Naive B cell (primary cell): ENCODE data around the gene STYXL1. TPM values are rescaled to one million over a fixed set of nuclear protein-coding genes. Genes with fewer than 3 reads are reported as not detected.
"Not testable (repeated sequence)": the region's sequence is repeated elsewhere in the genome, so short reads cannot be mapped to it uniquely, and the experiment has no call there.

ENCODE experiments used
- ATAC-seq, 2 donors: fragments of 150-1000 bp; cut with Tn5 transposase; 2 replicates each; pipeline ENCODE4 v1.10.0; 2021; ENCODE audit warnings: low read depth in 2 of 2, mild to moderate bottlenecking in 2 of 2, moderate library complexity in 2 of 2
- DNase-seq: peaks from one replicate; pipeline ENCODE4 v3.0.0; 2022
- H3K27ac Mint-ChIP-seq, 6 donors: one replicate each; pipeline ENCODE4 v1.8.0; 2020 to 2022; ENCODE audit warnings: mild to moderate bottlenecking in 6 of 6, mixed read lengths in 6 of 6, moderate library complexity in 5 of 6, inconsistent platforms in 2 of 6
- H3K27me3 Mint-ChIP-seq, 3 donors: one replicate each; pipeline ENCODE4 v1.8.0; 2021 to 2022; ENCODE audit warnings: mixed read lengths in 3 of 3, mild to moderate bottlenecking in 1 of 3
- H3K36me3 Mint-ChIP-seq, 2 donors: one replicate each; pipeline ENCODE4 v1.8.0; 2020 to 2022; ENCODE audit warnings: mixed read lengths in 2 of 2, inconsistent platforms in 1 of 2, mild to moderate bottlenecking in 1 of 2
- H3K4me1 Mint-ChIP-seq, 3 donors: one replicate each; pipeline ENCODE4 v1.8.0; 2020 to 2022; ENCODE audit warnings: mixed read lengths in 3 of 3, inconsistent platforms in 1 of 3, mild to moderate bottlenecking in 1 of 3, moderate library complexity in 1 of 3
- H3K4me3 Mint-ChIP-seq, 8 donors: one replicate each; pipeline ENCODE4 v1.8.0; 2020 to 2022; ENCODE audit warnings: mild to moderate bottlenecking in 8 of 8, mixed read lengths in 8 of 8, moderate library complexity in 8 of 8, inconsistent platforms in 2 of 8
- H3K9me3 Mint-ChIP-seq, 7 donors: one replicate each; pipeline ENCODE4 v1.8.0; 2020 to 2022; ENCODE audit warnings: mixed read lengths in 7 of 7, mild to moderate bottlenecking in 5 of 7, inconsistent platforms in 2 of 7, moderate library complexity in 1 of 7
- polyA plus RNA-seq, 6 donors: library from polyadenylated mRNA; unstranded; fragments of 300-500 nt; fragmentation: Illumina TruSeq; gene quantifications; one replicate each; pipeline ENCODE4 v1.2.3, GENCODE V29; 2021; ENCODE audit warnings: low read depth in 6 of 6

The STYXL1 gene, protein sequence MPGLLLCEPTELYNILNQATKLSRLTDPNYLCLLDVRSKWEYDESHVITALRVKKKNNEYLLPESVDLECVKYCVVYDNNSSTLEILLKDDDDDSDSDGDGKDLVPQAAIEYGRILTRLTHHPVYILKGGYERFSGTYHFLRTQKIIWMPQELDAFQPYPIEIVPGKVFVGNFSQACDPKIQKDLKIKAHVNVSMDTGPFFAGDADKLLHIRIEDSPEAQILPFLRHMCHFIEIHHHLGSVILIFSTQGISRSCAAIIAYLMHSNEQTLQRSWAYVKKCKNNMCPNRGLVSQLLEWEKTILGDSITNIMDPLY
- 10 to 100 TPM; 61.3 to 89.8 (median 65.3) TPM for polyA plus RNA-seq

DNA sequence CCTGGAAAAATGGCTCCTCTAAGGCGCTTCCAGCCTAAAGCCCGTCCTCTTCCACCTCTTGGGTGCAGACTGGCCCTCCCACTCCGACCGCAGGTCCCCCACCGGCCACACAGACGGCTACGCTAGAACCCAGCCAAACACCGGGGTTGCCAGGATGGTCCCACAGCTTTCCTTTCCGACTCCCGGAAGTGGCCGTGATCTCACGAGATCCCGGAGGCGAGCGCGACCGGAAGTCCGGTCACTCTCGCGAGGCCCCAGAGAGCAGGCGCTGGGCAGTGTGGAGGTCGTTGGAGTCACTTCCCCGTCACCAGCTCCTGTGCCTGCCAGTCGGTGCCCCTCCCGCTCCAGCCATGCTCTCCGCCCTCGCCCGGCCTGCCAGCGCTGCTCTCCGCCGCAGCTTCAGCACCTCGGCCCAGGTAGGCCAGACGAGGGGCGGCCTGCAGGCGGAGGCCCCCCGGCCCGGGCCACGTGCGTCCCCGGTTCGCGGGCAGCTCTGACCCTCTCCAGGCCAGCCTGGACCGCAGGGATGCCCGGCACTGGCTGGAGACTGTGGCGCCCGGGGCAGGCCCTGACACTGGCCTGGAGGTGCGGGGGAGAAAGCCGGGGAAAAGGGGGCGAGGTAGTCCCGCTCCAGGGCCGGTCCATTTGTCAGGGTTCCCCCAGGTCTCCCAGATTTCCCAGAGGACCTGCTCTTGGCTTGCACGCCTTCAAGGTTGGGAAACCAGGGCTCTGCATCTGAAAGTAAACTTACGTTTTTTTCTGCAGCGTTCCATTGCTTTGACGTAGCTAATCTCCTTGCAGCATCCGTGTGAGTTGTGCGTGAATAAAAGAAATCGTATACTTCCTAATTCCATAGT is at the start of gene STYXL1, which contains the start of gene MDH2:
Gene STYXL1 (minus strand): TSS at position 190 of the 857 bp plus-strand sequence. CDS start 17,477 bp downstream, outside the sequence.
Gene MDH2 (plus strand): TSS at position 296 of the 857 bp plus-strand sequence. CDS start 55 bp downstream, at position 351.
- Mint-ChIP-seq H3K9me3 (no peaks in the 10 kb centered on the region), H3K4me3 (peak within 1 kb of the TSS; percentile 94 to 99 (median 98)), H3K4me1 (peaks cover 32 to 54% (median 43%) of the 10 kb centered on the region in 3 donors), H3K27me3 (no peaks in the 10 kb centered on the region), H3K27ac (peak within 1 kb of the TSS; percentile 95 to 99 (median 98)), H3K36me3 (peaks cover 0 to 7% of the 10 kb centered on the region in 2 donors)
- ATAC-seq = peak; percentile 84 to 87
- DNase-seq = peak; percentile 80

DNA sequence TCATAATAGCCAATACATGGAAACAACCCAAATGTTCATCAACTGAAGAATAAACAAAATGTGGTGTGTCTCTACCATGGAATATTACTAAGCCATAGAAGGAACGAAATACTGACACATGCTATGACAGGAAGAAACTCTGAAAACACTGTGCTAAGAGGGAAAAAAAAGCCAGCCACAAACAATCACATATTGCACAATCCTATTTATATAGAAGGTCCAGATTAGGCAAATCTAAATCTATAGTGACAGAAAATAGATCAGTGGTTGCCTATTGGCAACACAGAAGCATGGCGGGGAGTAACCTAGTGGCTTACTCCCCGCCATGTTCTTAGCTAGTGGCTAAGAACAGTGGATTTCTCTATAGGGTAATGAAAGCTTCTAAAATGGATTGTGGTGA is 48.1 kb upstream of the STYXL1 start:
- ATAC-seq (no peak), DNase-seq (no peak)
- H3K27ac Mint-ChIP-seq = no peak overlapping the region
- H3K4me3 Mint-ChIP-seq = no peak overlapping the region
- H3K36me3 Mint-ChIP-seq = no peaks in the 10 kb centered on the region
- H3K4me1 Mint-ChIP-seq = no peaks in the 10 kb centered on the region
- peaks cover 1 to 11% (median 4%) of the 10 kb centered on the region in 7 donors for H3K9me3 Mint-ChIP-seq
- H3K27me3 Mint-ChIP-seq = peaks cover 0 to 8% (median 4%) of the 10 kb centered on the region in 3 donors

DNA sequence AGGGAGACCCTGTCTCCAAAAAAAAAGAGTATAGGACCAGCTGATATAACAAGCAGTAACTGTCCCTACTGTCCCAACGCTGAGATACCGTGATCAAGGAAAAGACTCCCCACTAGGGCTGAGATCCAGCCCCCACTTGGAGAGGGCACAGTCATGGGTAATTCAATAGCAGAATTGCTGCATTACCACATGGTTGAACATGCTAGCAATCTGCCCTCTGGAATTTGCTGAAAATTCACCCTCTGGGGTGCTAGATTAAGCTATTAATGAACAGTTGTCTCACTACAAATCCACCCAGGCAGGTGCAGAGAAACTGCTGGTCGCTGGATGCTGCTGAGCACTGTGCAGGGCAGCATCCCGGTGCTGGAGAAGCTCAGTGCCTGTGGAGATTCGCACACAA is 46.5 kb upstream of the STYXL1 start:
- DNase-seq, H3K4me3 Mint-ChIP-seq, ATAC-seq, H3K36me3 Mint-ChIP-seq, H3K4me1 Mint-ChIP-seq, H3K27ac Mint-ChIP-seq, H3K27me3 Mint-ChIP-seq: not testable (repeated sequence)
- peaks cover 1 to 11% (median 4%) of the 10 kb centered on the region in 7 donors for H3K9me3 Mint-ChIP-seq

DNA sequence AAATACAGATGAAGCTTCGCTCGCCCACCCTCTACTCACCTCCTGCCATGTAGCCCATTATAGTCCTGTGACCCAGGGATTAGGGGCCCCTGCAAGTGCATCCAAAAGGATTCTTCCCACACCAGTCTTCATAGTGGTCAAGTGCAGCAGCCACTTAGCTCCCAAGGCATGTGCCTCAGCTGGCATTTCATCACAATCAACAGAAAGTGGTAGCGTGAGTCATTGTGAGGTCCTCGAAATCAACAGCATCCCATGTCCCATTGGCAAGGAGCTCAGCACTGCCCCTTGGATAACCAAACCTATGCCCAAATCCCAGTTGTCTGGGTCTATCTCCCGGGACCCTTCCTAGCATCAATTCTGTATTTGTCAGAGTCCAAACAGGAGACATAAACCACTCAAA is 45.7 kb upstream of the STYXL1 start:
- not testable (repeated sequence) for H3K27me3 Mint-ChIP-seq, H3K27ac Mint-ChIP-seq, DNase-seq, H3K4me1 Mint-ChIP-seq, H3K36me3 Mint-ChIP-seq, H3K4me3 Mint-ChIP-seq, ATAC-seq
- peaks cover 1 to 11% (median 4%) of the 10 kb centered on the region in 7 donors for H3K9me3 Mint-ChIP-seq

DNA sequence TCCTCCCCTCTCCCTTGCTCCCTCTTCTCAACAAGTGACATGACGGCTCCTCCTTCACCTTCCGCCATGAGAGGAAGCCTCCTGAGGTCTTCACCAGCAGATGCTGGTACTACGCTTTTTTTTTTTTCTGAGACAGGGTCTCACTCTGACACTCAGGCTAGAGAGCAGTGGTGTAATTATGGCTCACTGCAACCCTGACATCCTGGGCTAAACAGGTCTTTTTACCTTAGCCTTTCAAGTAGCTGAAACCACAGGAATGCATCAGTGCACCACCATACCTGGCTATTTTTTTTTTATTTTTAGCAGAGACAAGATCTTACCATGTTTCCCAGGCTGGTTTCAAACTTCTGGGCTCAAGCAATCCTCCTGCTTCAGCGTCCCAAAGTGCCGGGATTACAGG is 43.7 kb upstream of the STYXL1 start:
- Mint-ChIP-seq H3K27ac (peak overlapping the region in 1 of 6 donors; percentile 72), H3K27me3 (peaks cover 4 to 8% (median 4%) of the 10 kb centered on the region in 3 donors), H3K9me3 (peaks cover 1 to 11% (median 4%) of the 10 kb centered on the region in 7 donors), H3K4me3 (no peak overlapping the region), H3K36me3 (no peaks in the 10 kb centered on the region), H3K4me1 (no peaks in the 10 kb centered on the region)
- DNase-seq (no peak), ATAC-seq (no peak)

DNA sequence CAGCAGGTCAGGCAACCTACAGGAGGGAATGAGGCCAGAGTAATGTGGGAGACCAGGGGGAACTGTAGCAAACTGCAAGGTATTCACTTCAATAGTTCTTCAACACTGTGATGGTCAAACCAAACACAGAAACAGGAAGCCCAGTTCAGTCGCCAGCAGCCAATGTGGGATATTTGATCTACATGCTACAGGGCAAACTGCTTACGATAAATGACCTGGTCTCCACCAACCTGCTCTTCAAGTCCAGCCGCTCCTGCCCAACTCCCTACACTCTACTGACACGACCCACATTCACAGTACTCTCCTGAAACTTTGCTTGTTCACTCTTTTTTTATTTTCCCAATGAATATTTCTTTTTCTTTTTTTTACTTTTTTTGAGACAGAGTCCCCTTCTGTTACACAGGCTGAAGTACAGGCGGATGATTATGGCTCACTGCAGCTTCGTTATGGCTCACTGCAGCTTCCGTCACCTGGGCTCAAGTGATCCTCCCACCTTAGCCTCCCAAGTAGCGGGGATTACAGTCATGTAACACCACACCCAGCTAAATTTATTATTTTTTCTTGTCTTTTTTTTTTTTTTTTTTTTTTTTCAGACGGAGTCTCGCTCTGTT is 42.2 kb upstream of the STYXL1 start:
- no peak overlapping the region for H3K4me3 Mint-ChIP-seq
- H3K27ac Mint-ChIP-seq = peak overlapping the region in 1 of 6 donors; percentile 41
- no peak for DNase-seq
- H3K4me1 Mint-ChIP-seq = no peaks in the 10 kb centered on the region
- H3K36me3 Mint-ChIP-seq = no peaks in the 10 kb centered on the region
- peaks cover 0 to 5% (median 0%) of the 10 kb centered on the region in 7 donors for H3K9me3 Mint-ChIP-seq
- peaks cover 4 to 10% (median 7%) of the 10 kb centered on the region in 3 donors for H3K27me3 Mint-ChIP-seq
- ATAC-seq = no peak

DNA sequence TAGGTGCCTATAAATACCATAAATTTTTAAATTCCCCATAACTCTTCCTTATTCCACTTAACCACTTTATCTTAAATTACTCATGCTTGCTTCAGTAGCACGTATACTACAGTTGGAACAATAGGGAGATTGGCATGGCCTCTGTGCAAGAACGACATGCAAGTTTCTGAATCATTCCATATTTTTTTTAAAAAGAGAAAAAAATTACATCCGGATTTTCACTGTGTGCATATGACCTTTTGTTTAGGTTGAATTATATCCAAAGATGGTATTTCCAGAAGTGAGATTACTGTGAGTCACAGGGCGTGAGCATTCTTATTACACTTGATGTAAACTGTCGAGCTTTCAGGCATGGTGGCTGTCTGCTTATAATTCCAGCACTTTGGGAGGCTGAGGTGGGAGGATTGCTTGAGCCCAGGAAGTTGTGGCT is 39.6 kb upstream of the STYXL1 start:
- ATAC-seq, DNase-seq: not testable (repeated sequence)
- peaks cover 4 to 10% (median 8%) of the 10 kb centered on the region in 3 donors for H3K27me3 Mint-ChIP-seq

DNA sequence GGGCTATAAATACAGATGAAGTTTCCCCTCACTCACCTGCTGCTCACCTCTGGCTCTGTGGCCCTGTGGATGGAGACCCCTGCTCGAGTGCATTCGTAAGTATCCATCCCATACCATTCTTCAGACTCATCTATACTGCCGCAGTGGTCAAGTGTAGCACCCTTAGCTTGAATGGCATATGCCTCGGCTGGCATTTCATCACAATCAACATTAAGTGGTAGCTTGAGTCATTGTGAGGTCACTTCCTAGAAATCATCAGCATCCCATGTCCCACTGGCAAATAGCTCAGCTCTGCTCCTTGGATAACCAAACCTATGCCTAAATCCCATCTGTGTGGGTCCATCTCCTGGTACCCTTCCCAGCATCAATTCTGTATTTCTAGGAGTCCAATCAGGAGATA is 38.3 kb upstream of the STYXL1 start:
- H3K27me3 Mint-ChIP-seq = peaks cover 5 to 17% (median 8%) of the 10 kb centered on the region in 3 donors
- H3K36me3 Mint-ChIP-seq = no peaks in the 10 kb centered on the region
- DNase-seq (no peak), ATAC-seq (no peak)
- H3K9me3 Mint-ChIP-seq = no peaks in the 10 kb centered on the region
- no peak overlapping the region for H3K27ac Mint-ChIP-seq
- H3K4me3 Mint-ChIP-seq = no peak overlapping the region
- no peaks in the 10 kb centered on the region for H3K4me1 Mint-ChIP-seq

More for the DNA sequence above, 39.6 kb upstream of the STYXL1 start:
- H3K4me3 Mint-ChIP-seq, H3K9me3 Mint-ChIP-seq, H3K4me1 Mint-ChIP-seq, H3K27ac Mint-ChIP-seq, H3K36me3 Mint-ChIP-seq: not testable (repeated sequence)

DNA sequence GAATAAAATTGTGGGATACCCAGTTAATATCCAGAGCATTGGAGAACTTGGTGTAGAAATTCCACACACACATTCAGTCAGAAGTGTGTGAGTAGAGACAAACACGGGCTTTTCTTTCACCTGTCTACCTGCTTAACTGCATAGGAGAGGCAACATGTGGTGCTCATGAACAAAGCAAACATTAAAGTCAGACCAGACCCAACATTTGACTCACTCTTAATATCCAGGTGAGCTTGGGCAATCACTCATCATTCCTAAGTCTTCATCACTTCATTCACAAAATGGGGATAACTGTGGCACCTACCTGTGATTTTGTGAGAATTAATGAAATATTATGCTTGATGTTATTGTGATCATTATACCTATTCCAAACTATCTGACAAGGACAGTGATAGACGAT is 36.3 kb upstream of the STYXL1 start:
- H3K9me3 Mint-ChIP-seq, H3K36me3 Mint-ChIP-seq, DNase-seq, H3K4me1 Mint-ChIP-seq, H3K4me3 Mint-ChIP-seq, H3K27ac Mint-ChIP-seq, ATAC-seq: not testable (repeated sequence)
- H3K27me3 Mint-ChIP-seq = peaks cover 6 to 20% (median 18%) of the 10 kb centered on the region in 3 donors

DNA sequence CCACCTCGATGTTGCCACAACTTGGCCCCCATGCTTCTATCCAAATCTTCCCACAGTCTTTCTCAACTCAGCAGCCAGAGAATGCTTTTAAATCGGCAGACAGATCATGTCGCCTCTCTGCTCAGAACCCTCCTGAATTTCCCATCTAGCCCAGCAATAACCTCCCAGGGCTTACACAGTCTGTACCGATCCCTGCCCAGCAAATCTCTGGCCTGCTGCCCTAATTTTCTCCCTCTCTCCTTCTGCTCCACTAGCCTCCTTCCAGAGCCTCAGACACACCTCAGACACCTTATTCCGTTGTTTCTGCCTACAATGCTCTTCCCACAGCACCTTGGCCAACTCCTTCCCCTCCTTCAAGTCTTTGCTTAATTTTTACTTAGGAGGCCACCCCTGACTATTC is 32.4 kb upstream of the STYXL1 start:
- no peak overlapping the region for H3K27ac Mint-ChIP-seq

DNA sequence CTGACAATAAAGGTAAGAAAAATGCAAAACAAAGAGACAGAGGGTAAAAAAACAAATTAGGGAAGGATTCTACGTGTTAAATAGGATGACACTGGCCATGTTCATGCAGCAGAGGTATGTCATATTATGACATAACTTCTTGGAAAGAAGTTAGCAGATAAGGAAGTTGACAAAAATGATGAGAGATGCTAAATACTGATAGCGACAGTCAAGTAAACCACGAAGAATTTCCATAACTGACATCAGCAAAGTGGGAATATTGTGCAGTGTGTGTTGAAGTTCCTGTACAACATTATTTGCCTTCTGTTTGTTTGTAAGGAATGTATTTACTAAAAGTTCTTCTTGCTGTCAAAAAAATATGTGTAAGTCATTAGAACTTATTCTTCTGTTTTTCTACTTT is 29.6 kb upstream of the STYXL1 start:
- no peaks in the 10 kb centered on the region for H3K36me3 Mint-ChIP-seq
- H3K4me3 Mint-ChIP-seq = no peak overlapping the region
- H3K9me3 Mint-ChIP-seq = peaks cover 0 to 12% (median 7%) of the 10 kb centered on the region in 7 donors
- H3K27me3 Mint-ChIP-seq = peaks cover 6 to 13% (median 10%) of the 10 kb centered on the region in 3 donors
- DNase-seq (no peak), ATAC-seq (no peak)
- no peaks in the 10 kb centered on the region for H3K4me1 Mint-ChIP-seq
- H3K27ac Mint-ChIP-seq = no peak overlapping the region

More for the DNA sequence above, 32.4 kb upstream of the STYXL1 start:
- H3K4me3 Mint-ChIP-seq = no peak overlapping the region
- DNase-seq (no peak), ATAC-seq (no peak)
- no peaks in the 10 kb centered on the region for H3K36me3 Mint-ChIP-seq
- H3K4me1 Mint-ChIP-seq = no peaks in the 10 kb centered on the region
- peaks cover 6 to 18% (median 13%) of the 10 kb centered on the region in 3 donors for H3K27me3 Mint-ChIP-seq
- peaks cover 0 to 8% (median 3%) of the 10 kb centered on the region in 7 donors for H3K9me3 Mint-ChIP-seq

DNA sequence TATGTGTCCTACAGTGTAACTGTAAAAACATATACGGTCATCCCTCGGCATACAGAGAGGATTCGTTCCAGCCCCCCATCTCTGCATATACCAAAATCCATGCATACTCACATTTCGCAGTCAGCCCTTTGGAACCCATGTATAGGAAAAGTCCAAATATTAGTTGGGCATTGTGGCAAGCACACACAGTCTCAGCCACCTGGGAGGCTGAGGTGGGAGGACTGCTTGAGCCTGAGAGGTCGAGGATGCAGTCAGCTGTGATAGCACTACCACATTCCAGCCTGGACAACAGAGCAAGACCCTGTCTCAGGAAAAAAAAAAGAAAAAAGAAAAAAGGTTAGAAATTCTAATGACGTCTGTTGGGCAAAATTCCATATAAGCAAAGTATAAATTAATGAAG is 29.2 kb upstream of the STYXL1 start:
- DNase-seq (no peak), ATAC-seq (no peak)
- H3K9me3 Mint-ChIP-seq = peaks cover 0 to 12% (median 7%) of the 10 kb centered on the region in 7 donors
- H3K27ac Mint-ChIP-seq = peak overlapping the region in 1 of 6 donors; percentile 54
- H3K4me1 Mint-ChIP-seq = no peaks in the 10 kb centered on the region
- H3K36me3 Mint-ChIP-seq = no peaks in the 10 kb centered on the region
- H3K27me3 Mint-ChIP-seq = peaks cover 6 to 13% (median 10%) of the 10 kb centered on the region in 3 donors
- H3K4me3 Mint-ChIP-seq = no peak overlapping the region

DNA sequence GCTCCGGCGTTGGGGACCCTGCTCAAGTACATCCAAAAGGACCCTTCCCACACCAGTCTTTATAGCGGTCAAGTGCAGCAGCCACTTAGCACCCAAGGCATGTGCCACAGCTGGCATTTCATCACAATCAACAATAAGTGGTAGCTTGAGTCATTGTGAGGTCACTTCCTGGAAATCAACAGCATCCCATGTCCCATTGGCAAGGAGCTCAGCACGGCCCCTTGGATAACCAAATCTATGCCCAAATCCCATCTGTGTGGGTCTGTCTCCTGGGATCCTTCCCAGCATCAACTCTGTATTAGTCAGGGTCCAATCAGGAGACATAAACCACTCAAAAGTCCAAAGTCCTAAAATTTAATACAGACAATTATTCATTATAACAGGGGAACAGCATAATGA is 27.2 kb upstream of the STYXL1 start:
- Mint-ChIP-seq H3K27me3 (peaks cover 0 to 3% (median 2%) of the 10 kb centered on the region in 3 donors), H3K36me3 (no peaks in the 10 kb centered on the region), H3K4me1 (peaks cover 0 to 8% (median 4%) of the 10 kb centered on the region in 3 donors), H3K9me3 (peaks cover 0 to 13% (median 7%) of the 10 kb centered on the region in 7 donors), H3K27ac (no peak overlapping the region), H3K4me3 (no peak overlapping the region)
- ATAC-seq (no peak), DNase-seq (no peak)
